ENCODE results near the gene SMG1.
"Not testable (repeated sequence)": the region's sequence is repeated elsewhere in the genome, so short reads cannot be mapped to it uniquely, and the experiment has no call there.

DNA sequence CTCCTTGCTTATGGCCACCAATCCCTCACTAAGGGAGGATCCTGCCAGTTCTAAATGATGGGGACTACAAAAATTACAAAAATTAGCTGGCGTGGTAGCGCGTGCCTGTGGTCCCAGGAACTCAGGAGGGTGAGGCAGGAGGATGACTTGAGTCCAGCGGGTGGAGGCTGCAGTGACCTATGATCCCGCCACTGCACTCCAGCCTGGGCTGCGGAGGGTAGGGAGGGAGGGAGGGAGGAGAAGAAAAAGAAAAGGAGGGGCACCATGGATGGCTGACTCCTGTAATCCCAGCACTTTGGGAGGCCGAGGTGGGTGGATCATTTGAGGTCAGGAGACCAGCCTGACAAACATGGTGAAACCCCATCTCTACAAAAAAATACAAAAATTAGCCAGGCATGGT is 1.9 kb upstream of the SMG1 start:
- TF ChIP-seq, protein P1, sequence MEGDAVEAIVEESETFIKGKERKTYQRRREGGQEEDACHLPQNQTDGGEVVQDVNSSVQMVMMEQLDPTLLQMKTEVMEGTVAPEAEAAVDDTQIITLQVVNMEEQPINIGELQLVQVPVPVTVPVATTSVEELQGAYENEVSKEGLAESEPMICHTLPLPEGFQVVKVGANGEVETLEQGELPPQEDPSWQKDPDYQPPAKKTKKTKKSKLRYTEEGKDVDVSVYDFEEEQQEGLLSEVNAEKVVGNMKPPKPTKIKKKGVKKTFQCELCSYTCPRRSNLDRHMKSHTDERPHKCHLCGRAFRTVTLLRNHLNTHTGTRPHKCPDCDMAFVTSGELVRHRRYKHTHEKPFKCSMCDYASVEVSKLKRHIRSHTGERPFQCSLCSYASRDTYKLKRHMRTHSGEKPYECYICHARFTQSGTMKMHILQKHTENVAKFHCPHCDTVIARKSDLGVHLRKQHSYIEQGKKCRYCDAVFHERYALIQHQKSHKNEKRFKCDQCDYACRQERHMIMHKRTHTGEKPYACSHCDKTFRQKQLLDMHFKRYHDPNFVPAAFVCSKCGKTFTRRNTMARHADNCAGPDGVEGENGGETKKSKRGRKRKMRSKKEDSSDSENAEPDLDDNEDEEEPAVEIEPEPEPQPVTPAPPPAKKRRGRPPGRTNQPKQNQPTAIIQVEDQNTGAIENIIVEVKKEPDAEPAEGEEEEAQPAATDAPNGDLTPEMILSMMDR (conservative IDR thresholded peaks at IDR 0.05) = not testable (repeated sequence)
- TF ChIP-seq ZFX (IDR thresholded peaks at IDR 0.05) = not testable (repeated sequence)

All from C4-2B (cell line).